Activated CD8-positive, alpha-beta memory T cell treated with anti-CD3 and anti-CD28 coated beads for 48 hours (primary cell): ENCODE results near the gene SVOP.

Experiments used
- DNase-seq, 3 experiments: peaks; one replicate each; pipeline ENCODE4 v3.0.0-alpha.2; 2020; ENCODE audit warnings: low read depth in 2 of 3, low spot score in 2 of 3

SVOP gene

DNA sequence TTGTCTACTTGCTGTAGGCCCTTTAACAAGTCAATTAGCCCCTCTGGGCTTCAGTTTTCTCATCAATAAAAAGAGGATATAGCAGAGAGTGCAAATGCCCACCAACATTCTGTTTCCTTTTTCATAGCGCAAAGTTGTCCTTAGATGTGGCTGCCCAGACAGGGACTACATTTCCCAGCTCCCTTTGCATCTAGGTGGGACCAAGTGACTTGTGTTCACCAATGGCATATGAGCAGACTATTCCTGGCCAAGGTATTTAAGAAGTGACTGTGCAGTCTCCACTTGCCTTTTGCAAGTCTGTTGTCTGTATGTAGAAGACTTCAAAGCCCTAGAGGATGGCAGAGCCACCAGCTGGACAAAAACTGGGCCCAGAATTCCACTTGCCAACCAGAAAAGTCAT lies 81.3 kb downstream of the SVOP start:
- no peak for DNase-seq

DNA sequence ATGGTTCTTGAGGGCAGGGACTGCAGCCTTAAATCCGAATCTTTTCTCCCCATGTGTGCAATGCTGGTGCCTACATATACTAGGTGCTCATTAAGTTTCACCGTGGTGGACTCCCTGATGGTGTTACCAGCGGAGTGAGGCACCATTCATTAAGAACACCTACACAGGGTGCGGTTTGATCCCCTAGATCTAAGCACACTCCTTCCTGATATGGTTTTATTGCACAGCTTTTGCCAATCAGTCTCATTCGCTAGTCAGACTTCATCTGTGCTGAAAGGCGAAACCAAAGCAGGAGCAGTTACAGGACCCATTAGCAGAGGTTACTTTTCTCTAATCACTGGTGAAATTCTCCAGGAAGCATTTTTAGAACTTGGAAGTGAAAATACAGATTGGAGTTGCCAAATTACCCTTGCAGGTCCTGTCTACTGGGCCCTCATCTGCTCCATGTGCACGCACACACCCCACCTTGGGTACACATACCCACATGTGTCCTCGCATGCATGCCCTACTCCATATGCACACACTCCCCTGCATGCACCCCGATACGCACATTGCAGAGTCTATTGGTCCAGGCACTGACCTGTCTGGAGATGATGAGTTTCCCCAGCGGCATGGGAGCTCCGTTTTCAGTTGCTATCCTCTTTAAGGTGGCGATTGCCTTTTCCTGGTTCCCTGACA lies 82.5 kb downstream of the SVOP start:
- DNase-seq, result no peak

DNA sequence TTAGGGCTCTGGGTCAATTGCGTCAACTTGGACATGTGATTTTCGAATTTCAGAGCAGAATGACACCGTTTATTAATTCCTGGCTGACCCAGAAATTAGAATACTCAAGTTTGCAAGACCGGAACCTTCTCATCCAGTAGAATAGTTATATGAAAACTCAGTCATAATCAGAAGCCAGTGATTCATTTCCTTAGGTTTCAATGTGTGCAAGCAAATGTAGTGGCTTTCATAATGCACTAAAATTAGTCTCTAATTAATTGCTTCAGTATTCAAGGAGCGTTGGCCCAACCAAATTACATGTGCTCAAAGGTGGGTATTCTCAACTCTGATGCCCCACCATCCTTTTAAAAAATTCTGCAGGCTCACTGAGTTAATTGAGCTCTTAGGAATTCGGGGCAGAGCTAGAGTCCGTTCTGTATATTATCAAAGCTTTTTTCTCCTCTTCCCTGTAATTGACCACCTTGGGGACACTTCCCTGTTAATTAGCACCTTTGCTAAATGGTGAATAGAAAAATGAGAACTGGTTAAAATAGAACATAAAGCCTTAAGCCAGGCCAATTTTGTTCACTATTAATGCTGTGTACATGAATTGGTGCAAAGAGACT lies 85.6 kb downstream of the SVOP start:
- no peak for DNase-seq

DNA sequence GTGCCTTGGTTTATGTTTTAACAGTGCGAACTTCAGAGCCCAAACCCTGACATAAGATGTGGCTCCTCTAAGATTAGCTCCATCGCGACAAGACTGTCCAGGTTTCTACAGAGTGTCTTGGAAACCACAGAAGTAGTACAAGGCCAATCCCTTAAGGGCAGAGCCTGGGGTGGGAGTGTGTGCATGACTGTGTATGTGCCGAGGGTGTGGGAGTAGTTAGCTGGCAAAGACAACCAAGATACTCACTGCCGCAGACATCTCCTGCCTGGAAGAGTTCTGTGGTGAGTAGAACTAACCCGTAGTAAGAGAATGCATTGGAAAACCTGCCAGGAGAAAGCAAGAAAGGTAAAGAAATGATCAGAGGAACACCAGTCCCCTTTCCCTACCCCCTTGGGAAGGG lies 86.9 kb downstream of the SVOP start:
- no peak for DNase-seq

DNA sequence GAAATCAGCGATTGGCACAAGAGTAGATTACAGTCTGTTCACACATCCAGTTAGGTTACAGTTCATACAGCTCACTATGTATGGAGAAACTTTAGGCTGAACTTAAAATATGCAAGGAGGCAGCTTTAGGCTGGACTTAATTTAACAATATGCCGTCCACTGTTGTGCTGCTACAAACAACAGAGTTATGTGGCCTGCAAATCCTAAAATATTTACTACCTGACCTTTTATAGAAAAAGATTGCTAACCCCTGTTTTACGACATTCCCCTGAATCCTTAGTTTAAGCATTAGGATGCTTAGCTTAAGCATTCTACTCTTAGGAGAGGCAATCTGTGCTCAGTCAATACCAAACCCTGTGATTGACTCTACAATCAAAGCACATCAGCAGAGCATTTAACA lies 90.1 kb downstream of the SVOP start:
- no peak for DNase-seq

DNA sequence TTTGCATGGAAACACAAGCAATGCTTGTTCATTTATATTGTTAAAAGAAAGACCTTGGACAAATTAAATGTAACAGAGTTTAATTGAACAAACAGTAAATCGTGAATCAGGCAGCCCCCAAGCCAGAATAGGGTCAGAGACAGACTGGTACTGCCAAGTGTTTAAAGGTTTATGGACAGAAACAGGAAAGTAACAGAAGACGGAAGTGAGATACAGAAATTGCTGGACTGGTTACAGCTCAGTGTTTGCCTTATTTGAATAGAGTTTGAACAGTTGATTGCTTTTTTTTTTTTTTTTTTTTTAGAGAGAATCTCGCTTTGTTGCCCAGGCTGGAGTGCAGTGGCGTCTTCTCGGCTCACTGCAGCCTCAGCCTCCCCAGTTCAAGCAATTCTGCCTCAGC lies 90.7 kb downstream of the SVOP start:
- no peak for DNase-seq

DNA sequence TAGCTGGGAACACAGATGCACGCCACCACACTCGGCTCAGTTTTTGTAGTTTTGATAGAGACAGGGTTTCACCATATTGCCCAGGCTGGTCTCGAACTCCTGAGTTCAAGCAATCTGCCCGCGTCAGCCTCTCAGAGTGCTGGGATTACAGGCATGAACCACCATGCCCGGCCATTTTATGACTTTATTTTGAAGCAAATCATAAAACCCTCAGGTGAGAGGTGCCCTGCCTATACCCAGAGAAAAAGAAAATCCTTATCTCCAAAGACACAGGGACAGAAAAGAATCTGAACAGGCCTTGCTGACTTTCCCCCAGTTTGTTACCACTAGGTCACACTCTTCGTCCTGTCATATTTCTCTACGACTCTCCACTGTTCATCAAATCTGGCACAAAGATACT lies 92.2 kb downstream of the SVOP start:
- DNase-seq, result no peak

DNA sequence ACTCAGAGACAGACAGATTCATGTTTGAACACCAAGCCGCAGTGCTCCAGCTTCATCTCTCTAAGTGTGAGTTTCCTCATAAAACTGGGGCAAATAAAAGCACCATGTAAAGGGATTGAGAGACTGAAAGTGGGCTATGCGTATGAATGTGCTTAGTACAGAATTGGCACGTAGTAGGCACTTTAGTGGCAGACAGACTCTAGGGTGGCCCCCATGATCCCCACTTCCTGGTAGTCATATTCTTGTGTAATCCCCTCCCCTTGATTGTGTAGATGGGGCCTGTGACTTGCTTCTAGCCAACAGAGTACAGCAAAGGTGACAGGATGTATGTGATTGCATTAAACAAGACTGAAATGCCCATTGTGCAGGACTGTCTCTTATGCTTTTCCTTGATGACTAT lies 98.0 kb downstream of the SVOP start:
- DNase-seq, result no peak

DNA sequence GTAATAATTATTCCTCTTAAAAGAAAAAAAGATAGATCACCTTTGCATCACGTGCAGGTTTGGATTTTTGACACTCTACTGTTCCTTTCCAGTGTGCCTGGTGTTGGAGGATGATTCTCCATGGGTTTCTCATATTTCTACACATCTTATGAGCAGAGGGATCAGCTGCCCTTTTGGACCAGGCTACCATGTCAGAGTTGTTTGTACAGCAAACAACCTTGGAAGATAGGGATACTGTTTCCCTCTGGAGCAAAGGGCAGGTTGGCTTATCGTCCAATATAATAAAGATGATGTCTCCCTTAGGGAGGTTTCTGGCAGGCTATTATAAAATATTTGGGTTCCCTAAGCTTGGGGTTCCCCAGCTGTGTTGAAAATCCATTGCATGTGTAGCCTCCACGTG lies 98.9 kb downstream of the SVOP start:
- no peak for DNase-seq

DNA sequence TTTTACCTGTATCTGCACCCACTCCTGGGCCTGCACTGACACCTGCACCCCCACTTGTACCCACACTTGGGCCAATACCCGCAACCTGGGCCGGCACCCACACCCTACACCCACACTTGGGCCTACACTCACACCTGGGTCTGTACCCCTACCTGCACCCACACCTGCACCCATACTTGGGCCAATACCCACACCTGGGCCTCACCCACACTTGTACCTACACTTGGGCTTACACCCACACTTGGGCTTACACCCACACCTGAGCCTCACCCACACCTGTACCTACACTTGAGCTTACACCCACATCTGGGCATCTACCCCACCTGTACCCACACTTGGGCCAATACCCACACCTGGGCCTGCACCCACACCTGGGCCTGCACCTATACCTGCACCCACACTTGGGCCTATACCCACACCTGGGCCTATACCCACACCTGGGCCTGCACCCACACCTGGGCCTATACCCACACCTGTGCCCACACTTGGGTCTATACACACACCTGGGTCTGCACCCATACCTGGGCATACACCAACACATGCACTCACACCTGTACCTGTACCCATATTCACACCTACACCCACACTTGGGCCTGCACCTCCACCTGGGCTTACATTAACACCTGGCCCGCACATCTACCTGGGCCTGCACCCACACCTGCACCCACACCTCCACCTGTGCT lies 101.8 kb downstream of the SVOP start:
- DNase-seq, result no peak

DNA sequence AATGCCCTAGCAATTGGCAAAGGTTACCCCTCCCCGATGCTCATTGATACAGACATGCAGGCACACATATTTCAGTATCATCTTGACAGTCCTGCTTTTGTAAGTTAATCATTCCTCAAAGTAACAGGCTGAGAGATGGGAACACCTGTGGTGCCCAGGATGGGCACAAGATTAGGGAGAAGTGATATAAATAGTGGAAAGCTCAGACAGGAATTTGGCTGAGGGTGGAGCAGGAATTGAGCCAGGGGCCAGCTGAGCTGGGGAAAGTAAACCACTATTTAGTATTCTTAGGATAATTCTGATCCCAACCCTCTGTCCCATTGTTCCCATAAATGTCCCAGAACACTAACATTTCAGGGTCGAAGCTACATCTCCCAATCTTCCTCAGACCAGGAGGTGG lies 102.7 kb downstream of the SVOP start:
- no peak for DNase-seq

DNA sequence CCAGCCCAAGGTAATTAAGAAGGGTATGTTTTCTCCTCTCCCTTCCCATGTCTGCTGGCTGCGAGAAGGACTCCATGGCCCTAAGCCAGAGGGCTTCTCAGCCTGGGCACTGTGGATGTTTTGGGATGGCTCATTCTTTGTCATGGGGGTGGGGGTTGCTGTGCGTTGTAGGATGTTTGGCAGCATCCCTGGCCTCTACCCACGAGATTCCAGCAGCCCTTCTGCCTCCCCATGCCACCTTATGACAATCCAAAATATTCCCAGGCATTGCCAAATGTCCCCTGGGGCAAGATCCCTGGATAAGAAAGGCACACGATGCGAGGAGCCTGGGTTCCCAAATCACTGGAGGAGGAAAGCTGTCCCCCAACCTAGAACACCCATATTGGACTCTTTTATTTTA lies 104.5 kb downstream of the SVOP start:
- no peak for DNase-seq

DNA sequence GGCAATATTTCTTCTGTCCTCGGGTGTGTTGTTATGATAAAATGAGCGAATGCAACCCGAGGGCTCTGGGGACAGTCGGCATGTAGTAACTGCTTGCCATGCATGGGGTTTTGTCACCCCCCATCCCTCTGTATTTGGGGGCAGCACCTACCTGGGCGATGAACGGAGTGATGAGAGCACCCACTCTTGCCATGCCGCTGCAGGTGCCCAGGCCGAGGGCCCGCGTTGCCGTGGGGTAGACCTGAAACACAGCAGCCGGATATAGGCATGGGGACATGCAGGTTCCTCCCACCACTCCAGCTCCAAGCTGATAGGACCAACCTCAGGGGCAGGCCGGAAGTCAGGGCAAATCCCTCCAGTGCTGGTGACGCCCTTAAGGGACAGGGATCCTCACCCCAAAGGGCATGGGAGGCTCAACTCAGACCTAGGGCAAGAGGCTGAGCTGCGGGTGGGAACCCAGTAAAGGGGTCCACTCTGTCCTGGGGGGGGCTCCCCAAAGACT lies 105.2 kb downstream of the SVOP start:
- no peak for DNase-seq

DNA sequence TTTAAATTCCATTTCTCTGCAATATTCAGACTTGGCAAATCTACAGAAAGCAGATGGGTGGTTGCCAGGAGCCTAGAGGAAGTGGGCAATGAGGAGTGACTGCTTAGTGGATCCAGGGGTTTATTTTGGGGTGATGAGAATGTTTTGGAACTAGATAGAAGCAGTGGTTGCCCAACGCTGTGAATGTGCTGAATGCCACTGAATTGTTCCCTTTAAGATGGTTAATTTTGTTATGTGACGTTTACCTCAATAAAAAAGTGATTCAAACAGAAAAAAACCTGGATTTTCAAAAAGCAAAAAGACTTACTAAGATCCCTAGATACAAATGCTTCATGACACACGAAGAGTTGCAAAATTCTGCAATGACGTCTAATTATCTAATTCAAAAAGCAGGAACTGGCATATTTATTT lies 106.7 kb downstream of the SVOP start:
- no peak for DNase-seq

DNA sequence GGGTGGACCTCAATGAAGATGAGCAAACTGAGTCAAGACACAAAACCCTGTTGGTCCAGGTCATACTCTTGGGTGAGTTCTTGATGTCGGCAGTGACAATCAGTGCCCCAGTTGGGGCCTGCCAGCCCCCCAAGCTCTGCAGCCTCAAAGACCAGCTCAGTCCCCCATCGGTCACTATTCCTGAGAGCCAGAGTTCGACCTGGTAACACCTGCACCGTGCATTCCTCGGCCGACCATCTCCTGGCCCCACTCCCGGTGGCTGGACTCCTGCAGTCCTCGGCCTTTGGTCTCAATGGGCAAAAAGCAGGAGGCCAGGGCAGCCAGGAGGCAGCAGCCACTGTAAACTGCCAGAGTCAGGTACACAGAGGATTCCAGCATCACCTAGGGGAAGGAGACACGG lies 108.5 kb downstream of the SVOP start:
- no peak for DNase-seq

DNA sequence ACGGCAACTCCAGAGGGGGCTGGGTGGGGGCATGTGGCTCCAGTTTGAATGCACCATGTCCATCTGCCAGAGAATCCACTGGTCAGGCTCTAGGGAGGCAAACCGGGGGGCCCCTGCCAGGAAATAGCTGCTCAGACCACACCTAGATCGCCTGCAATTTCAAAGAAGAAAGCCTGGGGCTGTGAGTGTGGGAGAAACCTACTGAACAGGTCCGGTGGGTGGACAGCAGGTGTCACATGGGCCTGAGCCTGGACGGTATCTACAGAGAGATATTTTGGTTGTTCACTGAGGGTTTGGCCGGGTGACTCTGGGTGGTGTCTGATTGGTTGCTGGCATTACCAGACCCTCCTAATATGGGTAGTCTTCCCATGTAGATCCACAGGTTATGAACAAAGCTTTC lies 109.0 kb downstream of the SVOP start:
- DNase-seq, result no peak

DNA sequence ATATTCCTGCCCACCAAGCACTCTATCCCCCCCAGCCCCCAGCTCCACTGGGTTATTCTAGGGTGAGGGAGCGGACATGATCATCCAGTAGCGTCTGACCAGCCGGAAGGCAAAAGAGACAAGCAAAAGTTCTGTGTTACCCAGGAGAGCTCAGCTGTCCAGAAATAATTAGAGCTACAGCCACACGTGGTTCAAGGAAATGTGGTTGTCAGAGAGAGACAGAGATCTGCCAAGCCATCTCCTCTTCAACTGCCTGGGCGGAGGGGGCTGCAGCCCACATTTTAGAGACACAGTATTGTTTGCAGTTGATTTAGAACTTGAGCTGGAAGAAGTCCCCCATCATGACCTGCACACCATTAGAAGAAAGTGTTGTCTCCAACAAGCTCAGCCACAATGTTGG lies 110.5 kb downstream of the SVOP start:
- DNase-seq, result no peak

DNA sequence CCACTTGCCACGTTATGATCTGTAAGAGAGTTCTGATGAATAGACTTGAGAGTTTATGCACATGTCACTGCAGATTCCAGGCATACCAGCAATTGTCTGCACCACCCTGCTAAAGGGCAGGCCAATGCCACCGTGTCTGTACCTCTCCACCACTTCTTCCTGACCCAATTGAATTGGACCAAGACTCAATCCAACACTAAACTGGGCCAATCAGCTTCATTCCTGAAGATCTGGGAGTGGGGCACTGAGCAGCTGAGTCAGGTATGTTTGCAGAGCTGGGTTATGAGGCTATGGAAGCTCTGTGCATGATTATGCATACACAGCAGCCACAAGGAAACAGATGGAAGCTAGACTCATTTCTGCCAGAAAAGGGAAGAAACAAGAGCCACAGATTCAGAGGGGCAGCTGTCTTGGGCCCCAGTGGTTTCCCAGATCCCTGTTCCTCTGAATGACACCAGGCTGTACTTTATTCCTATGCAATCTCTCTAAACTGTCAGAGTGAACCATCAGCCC lies 113.0 kb downstream of the SVOP start:
- DNase-seq, result no peak

DNA sequence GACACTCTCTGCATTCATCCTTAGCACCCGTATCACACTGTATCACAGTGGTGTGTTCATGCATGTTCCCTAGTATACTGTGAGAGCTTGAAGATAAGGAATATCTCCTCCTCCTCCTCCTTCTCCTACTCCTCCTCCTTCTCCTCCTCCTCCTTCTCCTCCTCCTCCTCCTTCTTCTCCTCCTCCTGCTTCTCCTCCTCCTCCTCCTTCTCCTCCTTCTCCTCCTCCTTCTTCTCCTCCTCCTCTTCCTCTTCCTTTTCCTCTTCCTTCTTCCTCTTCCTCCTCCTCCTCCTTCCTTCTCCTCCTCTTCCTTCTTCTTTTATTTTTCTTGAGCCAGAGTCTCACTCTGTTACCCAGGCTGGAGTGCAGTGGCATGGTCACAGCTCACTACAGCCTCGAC lies 113.9 kb downstream of the SVOP start:
- no peak for DNase-seq

DNA sequence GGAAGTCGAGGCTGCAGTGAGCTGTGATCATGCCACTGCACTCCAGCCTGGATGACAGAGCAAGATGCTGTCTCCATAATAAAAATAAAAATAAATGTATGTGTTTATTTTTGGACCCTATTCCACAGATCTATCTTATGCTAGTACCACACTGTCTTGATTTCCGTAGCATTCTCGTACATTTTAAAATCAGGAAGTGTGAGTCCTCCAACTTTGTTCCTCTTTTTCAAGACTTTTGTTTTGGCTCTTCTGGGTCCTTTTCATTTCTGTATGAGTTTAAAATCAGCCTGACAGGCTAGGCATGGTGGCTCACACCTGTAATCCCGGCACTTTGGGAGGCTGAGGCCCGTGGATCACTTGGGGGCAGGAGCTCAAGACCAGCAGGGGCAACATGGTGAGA lies 115.1 kb downstream of the SVOP start:
- no peak for DNase-seq

DNA sequence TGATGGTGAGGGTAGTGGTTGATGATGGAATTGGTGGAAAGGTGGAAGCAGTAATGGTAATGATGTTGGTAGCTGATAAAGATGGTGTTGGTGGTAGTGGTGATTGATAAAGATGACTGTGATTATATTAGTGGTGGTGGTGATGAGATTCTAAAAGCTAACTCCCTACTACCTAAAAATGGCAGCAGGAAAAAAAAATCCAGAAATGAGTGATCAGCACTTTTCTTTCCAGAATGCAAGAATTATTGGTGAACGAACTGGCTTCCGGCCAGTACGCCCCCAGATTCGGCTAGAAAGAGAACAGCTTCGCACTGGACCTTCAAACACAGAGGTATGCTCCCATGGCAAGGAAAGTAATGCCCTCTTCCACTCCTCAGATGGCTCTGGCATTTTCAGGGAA lies 121.7 kb downstream of the SVOP start:
- DNase-seq, result no peak

DNA sequence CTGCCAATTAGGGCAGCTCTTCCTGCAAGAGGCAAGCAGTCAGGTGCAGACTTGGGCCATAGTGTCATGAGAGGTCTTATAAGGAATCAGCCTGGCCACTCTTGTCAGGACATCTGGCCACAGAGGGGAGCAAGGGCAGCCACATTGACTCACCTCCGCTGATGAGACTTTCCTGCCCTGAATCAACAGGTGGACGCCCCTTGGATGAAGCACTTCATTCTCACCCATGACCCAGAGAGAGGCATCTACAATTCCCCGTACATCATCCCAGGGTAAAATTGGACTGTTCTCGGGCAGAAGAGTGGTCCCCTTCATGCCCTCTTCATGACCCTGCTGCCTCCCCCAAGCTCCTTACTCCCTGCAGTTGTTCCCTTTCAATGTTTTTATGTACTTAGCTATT lies 124.1 kb downstream of the SVOP start:
- no peak for DNase-seq
